Erythroblast (primary cell): Measurements from ENCODE around the gene ZNF611.

Source experiments
- GATA1 ChIP-seq: IDR thresholded peaks from 2 replicates; pipeline ENCODE4 v1.6.1; 2011; ENCODE audit warnings: low read depth, mild to moderate bottlenecking, control low read depth, low read length, moderate library complexity
- POLR2A ChIP-seq: IDR thresholded peaks from 2 replicates; pipeline ENCODE4 v1.6.1; 2011; ENCODE audit warnings: mild to moderate bottlenecking, low read length

GRCh38 chr19:52700673-52701072 is 34.2 kb downstream of the ZNF611 start:
- TF ChIP-seq POLR2A: no peak
- no peak for TF ChIP-seq GATA1
